Measurements from ENCODE around the gene RNGTT.
"Not testable (repeated sequence)": the region's sequence is repeated elsewhere in the genome, so short reads cannot be mapped to it uniquely, and the experiment has no call there.

RNGTT gene

DNA sequence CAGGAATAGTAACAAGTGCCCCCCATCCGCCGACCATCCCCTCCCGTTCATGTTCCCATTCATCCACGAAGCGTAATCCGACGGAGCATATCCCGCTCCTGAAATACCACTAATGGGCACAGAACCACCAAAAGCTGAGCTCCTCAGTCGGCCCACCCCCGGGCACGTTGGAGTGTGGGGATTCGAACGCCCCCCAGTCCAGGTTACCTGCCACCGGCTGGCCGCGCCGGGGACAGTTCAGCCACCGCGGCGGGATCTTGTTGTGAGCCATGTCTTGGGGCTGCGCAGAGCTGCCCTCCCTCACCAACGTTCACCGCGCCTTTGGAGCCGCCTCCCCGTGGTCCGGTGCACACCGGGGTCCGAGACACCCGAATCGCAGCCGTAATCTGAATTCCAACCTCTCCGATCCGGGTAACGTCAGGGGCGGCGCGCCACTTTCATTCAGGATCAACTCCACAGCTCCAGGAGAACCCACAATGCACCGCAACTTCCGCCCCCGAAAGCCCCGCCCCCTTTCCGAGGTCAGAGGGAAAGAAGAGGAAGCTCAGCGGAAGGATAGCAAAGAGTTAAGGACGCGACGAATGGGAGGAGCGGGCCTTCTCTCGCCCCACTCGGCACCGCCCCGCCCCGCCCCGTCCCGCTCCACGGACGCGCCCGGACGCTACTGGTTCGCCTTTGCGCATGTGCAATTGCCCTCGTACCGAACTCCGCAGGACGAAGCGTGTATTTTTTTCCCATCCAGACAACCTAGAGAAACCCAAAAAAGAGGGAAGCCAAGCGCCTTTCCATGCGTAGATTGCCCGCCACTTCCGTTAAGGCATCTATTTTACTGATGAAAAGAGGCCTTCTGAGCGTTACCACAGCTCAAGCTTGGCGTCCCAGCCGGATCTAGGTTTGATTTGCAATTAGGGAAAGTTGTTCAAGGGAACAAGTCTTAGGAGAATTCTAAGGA lies at the start of gene RNGTT:
Gene RNGTT, minus strand, starts transcription at position 480 of the 952 bp plus-strand sequence. Its CDS starts 209 bp downstream, at position 271.
- peak; percentile 98 for DNase-seq (ENCODE audit: low spot score)

DNA sequence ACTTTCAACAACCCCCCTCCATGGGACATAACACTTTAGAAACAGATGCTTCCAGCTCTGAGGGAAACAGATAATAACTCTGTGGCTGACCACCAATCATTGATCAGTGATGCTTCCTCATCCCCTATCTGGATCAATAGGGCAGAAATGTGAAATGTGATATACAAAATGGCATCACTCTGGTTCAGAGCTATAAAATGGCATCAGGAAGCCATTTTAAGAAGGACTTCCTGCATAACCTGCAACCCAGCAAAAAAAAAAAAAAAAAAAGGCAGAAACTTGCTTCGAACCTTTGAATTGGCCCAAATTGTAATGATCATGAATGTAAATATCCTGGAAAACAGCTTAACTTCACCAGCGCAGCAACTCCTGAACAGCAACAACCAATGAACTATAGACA lies 48.0 kb upstream of the RNGTT start:
- no peak for DNase-seq (ENCODE audit: low spot score)

DNA sequence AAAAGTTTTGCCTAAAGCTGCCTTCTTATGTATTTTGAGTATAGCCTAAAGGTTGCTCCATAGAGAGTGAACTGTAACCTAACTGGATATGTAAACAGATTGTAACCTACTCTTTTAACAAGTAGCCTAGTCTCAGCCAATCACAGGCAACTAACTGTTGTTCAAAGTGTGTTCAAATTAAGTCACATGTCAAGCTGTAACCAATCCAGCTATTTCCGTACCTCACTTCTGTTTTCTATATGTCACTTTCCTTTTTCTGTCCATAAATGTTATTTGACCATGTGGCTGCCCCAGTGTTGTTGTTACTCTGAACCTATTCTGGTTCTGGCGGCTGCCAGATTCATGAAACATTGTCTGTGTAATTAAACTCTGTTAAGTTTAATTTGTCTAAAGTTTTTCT lies 47.4 kb upstream of the RNGTT start:
- no peak for DNase-seq (ENCODE audit: low spot score)

DNA sequence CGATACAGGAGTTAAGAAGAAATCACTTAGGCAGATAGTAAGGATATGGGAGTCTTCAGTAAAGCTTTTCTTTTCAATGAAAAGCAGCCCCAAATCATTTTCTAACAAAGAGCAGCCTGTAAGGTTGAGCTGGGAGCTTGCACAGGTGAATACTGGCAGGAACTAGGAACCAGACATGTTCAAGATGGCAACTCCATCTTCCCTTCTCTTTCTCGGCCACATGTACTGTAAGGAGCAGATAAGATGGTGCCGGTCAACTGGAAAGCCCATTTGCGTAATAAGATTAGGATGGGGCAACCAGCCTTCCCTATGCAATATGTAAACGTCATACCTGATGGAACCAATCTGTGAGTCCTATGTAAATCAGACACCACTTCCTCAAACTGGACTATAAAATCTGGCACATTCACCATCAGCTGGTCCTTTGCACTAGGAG lies 46.2 kb upstream of the RNGTT start:
- DNase-seq (ENCODE audit: low spot score), result no peak

DNA sequence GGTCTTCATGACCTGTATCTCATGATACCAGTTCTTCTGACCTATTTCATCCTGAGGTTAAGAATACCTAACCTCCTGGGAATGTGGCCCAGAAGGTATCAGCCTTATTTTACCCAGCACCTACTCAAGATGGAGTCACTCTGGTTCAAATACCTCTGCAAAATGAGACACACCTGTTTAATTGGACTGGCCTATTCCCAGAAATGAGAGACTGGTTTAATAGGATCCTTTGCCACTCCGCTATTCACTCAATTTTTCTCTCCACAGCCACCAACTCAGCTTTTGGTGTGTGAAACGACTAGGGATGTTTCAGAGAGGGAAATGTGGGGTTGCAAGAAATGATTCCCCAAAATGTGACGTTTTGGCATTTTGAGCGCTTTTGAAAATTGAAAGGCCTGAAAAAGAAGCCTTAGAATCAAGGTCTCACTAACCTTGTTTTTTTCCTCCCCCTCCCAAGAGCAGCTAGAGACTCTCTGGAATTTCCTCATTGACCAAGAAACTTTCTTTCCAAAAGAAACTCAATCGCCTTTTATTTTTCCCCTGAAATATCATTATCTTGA lies 45.5 kb upstream of the RNGTT start:
- DNase-seq (ENCODE audit: low spot score), result no peak

DNA sequence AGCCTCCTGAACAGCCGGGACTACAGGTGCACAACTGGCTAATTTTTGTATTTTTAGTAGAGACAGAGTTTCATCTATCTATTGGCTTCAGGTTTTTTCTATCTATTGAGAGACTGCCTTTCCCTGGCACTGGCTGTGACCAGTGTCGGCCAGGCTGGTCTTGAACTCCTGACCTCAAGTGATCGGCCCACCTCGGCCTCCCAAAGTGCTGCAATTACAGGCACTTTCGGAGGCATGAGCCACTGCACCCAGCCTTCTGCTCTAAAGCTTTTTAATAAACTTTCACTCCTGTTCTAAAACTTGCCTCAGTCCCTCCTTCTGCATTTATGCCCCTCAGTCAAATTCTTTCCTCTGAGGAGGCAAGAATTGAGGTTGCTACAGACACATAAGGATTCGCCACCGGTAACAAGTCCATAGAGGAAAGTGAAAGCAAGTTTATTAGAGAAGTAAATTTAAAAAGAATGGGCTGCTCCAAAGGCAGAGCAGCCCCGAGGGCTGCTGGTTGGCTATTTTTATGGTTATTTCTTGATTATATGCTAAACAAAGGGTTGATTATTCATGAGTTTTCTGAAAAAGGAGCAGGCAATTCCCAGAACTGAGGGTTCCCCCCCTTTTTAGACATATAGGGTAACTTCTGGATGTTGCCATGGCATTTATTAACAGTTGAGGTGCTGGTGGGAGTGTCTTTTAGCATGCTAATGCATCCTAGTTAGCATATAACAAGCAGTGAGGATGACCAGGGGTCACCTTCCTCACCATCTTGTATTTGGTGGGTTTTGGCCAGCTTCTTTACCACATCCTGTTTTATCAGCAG lies 44.8 kb upstream of the RNGTT start:
- DNase-seq (ENCODE audit: low spot score), result no peak

DNA sequence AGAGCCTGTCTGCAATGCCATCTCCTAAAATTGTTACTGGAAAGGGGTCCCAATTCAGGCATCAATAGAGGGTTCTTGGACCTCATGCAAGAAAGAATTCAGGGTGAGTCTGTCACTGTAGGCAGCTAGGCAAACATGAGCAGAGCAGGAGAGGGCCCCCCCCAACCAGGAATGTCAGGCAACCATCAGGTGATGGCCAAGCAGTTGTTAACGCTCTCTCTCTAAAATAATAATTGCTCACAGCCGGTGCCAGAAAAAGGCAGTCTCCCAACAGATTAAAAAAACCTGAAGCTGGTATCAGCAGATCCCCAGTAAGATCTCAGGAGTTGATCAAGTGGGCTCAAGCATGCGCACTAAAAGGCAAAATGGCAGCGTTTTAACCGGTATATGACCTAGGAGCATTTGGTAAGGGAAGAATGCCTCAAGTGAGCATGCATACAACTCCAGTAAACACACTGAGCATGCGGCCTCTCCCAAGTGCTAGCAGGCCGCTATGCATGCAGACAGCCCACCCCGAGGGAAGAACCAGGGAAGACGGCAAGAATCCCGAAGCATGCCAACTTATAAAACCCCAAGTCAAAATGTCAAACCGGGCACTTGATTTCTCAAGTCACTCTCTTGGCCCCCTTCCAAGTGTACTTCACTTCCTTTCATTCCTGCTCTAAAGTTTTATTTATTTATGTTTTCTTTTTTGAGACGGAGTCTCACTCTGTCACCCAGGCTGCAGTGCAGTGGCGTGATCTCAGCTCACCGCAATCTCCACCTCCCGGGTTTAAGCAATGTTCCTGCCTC lies 44.0 kb upstream of the RNGTT start:
- no peak for DNase-seq (ENCODE audit: low spot score)

DNA sequence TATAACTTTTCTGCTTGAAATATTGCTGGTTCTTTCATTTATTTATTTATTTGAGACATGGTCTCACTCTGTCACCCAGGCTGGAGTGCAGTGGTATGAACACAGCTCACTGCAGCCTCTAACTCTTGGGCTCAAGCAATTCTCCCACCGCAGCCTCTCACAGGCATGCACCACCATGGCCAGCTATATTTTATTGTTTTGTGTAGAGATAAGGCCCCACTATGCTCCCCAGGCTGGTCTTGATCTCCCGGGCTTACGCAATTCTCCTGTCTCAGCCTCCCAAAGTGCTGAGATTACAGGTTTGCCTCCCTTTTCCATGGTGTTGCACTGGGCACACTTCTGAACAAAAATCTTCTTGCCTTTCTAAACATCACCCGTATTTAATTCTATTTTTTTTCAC lies 39.1 kb upstream of the RNGTT start:
- DNase-seq (ENCODE audit: low spot score), result no peak

DNA sequence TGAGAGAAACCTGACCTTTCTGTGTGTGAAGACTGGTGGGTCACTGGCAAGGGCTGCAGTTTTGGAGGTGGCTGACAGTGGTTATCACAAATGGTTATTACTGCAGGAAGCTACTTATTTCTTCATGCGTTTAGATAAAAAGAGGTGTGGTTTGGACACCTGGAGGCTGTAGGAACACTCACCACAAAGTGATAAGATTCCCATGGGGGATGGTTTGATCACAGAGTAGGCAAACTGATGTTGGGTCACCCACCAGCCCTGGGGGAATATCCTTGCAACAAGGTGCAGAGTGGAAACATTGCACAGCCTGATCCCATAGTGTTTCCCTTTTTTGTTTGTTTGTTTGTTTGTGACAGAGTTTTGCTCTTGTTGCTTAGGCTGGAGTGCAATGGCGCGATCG lies 33.9 kb upstream of the RNGTT start:
- no peak for DNase-seq (ENCODE audit: low spot score)

DNA sequence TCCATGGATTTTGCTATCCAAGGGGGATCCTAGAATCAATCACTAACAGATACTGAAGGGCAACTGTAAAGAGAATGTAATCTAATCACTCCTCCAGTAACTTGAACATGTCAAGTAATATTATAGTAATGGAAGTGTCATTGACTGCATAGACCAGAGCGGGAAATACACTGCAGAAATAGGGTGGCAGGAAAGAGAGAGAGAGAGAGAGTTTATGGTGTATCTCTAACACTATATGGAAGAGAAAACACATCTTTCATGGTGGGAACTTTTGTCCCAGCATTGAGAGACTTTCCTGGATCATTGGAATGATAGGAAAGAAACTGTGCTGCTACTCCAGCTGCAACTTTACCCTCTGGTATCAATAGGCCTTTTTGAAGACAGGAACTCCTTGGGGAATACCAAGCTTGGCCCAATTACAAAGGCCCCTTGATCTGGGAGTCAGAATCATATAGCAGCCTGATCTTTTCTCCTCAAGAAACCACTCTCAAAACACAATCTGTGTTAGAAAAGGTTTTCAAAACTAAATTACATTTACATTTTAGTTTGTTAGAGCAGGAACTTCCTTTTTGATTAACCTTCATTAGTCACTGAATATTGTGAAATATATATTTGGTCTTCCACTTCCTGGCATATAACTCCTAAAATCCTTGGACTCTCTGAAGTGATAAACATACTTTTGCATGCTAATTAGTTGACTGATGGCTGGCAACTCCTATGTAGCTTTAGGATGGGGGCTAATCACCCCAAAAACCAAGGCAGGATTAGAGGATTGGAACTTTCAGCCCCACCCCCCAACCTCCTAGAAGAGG lies 29.5 kb upstream of the RNGTT start:
- DNase-seq (ENCODE audit: low spot score), result no peak

DNA sequence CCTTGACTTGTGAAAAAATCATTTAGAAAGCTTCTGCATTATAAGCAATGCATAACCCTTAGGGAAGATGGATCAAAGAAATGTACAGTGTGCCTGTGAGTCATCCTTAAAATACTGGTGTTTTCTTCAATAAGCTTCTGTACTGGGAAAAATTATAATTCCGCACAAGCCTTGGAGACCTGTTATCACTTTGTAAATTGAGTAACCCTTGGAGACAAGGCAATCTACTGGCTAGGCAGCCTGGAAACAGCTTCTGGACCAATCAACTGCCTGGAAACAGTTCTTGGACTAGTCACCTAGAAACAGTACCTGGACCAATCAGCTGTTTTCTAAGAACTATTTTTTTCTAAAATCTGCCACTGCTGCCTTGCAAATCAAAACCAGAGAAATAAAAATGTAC lies 25.8 kb upstream of the RNGTT start:
- DNase-seq (ENCODE audit: low spot score), result no peak

DNA sequence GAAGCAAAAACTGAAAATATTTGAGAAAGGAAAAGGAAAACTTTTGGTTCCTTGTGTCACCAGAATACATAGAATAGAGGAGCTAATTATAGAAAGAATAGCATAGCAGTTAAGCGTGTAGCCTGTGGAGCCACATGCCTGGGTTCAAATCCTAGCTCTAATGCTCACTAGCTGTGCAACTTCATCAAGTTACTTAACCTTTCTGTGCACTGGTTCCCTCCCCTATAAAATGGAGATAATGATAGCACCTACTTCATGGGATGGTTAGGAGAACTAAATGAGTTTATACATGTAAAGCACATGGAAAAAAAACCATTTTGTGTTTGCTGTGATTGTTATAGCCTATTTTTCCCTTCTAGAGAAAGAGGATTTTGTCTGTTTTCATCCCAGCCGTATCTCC lies 24.5 kb upstream of the RNGTT start:
- no peak for DNase-seq (ENCODE audit: low spot score)

DNA sequence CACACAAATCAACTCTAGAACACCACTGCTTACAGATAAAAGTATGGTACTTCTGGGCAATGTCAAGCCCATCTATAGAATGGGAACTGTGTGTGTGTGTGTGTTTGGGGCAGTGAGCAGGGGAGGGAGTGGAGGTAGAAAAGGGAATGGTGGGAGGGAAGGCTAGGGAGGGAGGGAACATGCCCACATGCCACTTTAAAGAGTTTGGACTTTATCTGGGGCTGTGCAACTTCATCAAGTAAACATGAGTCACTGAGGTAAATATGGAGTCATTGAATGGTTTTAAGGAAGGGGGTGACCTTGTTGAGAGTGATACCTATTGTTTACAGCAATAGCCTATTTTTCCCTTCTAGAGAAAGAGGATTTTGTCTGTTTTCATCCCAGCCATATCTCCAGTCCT lies 22.5 kb upstream of the RNGTT start:
- no peak for DNase-seq (ENCODE audit: low spot score)

DNA sequence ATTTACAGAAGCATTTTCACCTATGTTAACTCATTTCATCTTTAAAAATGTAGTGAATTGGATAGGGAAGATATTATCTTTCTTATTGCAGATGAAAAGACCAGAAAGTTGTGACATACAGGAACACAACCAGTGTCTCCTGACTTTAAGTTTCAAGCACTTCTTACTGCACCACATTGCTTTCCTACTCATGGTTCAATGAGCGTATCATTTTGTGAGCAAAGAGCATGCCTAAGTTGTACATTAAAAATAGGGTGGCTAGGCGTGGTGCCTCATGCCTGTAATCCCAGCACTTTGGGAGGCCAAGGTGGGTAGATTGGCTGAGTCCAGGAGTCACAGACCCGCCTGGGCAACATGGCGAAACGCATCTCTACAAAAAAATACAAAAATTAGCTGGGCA lies 21.2 kb upstream of the RNGTT start:
- no peak for DNase-seq (ENCODE audit: low spot score)

DNA sequence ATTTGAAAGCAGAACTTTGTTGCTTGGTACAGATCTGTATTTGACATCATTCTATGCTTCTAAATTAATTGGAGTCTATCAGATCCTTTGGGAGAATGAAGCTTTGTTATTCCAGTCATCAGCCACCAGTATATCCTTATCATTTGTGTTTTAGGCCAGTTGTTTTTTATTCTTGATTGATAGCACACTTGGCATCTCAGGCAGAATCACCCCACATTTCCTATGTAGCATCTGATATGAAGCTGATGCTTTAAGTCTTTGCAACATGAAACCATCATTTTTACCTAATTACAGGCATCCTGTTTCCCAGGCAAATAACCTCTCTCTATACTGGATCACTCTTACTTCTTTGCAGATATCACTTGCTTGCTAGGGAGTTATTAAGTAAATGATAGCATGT lies 20.7 kb upstream of the RNGTT start:
- DNase-seq (ENCODE audit: low spot score), result no peak

DNA sequence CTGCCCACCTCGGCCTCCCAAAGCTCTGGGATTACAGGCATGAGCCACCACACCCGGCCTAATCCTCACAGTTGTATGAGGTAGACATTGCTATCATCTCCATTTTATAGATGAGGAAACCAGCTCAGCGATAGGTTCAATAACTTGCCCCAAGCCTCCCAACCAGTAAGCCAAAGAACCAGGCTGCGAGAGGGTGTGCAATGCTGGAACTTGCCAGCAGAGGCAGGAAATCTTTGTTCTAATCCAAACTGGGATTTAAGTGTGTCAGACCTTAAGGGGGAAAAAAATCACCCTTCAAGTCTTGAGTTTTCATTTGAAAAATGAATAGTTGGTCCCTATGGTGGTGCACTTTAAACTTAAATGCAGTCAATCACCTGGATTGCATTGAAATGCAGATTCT lies 20.1 kb upstream of the RNGTT start:
- no peak for DNase-seq (ENCODE audit: low spot score)

DNA sequence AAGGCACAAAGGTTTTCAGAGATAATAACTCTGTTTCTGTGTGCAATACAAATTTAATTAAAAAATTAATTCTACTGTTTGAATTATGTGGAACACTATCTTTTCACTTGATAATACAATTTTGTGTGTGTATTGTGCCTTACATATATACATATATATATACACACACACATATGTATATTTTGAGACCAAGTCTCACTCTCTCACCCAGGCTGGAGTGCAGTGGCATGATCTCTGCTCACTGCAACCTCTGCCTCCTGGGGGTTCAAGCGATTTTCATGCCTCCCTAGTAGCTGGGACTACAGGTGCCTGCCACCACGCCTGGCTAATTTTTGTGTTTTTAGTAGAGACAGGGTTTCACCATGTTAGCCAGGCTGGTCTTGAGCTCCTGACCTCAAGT lies 19.7 kb upstream of the RNGTT start:
- DNase-seq (ENCODE audit: low spot score), result not testable (repeated sequence)

DNA sequence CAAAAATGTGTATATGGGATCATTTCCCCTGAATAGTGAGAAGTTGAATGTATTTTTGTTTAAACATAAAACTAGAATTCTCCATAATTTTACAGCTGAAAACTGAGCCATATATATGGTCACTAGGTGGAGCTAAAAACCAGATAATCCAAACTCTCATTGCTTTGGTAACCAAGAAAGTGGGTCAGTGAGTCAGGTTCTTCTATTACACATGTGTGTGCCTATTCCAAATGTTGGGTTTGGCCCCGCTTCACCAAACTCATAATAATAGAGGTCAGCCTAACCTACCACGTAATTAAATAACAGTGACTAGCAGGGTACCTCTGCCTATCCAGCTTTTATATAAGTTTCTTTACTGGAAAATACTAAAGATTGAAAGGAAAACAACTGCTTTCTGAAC lies 19.3 kb upstream of the RNGTT start:
- peak; percentile 41 for DNase-seq (ENCODE audit: low spot score)

DNA sequence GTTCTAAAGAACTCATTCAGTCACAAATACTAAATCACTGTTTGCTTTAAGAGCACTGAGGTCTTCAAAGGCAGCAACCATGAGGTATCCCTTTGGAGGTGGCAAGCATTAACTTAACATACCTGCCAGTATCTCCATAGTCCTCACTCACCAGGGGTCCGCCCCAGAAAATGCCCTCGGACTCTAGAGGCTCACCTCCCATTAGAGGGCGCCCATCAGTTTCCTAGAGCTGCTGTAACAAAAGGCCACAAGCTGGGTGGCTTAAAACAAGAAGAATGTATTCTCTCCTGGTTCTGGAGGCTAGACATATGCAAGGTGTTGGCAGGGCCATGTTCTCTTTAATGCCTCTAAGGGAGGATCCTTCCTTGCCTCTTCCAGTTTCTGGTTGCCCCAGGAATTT lies 12.0 kb upstream of the RNGTT start:
- DNase-seq (ENCODE audit: low spot score), result no peak

DNA sequence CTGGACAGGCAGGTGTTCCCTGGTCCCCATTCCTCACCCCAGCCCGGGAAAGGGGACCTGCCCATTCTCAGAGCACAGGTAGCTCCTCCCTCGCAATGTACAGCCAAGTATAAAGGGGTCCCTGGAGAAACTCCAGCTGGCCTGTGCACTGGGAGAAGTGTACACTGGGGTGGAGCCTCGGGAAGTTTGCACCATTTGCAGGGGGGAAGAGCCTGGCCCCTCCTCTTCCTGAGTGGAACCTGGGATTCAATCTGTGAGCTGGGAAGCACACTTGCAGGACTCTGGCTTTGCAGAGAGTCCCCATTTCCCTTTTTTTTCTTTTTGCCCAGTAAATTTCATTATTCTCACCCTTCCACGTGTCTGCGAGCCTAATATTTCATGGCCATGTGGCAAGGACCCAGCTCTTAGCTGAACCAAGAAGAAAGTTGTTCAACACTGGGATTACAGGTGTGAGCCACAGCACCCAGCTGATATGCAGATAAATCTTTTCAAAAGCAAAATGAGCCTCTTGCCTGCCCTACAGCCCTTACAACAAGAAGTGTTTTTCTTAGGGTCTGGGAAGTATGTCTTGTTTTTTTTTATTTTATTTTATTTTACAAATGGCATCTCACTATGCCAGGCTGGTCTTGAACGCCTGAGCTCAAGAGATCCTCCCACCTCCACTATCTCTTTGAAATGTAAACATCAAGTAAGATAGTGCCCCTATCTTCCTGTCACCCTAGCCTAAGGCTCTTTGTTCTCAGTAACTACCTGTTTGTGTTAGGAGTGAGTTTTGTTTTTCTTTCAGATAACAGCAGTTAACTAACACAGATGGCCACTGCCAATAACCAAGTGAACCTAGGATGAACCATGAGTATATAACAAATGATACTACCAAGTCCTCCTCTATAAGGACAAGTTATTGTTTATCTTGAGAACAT lies 9.3 kb upstream of the RNGTT start:
- no peak for DNase-seq (ENCODE audit: low spot score)

Data from germinal center (tissue), 1 donor.